ENCODE data around the gene SENP6.

Gene SENP6

DNA sequence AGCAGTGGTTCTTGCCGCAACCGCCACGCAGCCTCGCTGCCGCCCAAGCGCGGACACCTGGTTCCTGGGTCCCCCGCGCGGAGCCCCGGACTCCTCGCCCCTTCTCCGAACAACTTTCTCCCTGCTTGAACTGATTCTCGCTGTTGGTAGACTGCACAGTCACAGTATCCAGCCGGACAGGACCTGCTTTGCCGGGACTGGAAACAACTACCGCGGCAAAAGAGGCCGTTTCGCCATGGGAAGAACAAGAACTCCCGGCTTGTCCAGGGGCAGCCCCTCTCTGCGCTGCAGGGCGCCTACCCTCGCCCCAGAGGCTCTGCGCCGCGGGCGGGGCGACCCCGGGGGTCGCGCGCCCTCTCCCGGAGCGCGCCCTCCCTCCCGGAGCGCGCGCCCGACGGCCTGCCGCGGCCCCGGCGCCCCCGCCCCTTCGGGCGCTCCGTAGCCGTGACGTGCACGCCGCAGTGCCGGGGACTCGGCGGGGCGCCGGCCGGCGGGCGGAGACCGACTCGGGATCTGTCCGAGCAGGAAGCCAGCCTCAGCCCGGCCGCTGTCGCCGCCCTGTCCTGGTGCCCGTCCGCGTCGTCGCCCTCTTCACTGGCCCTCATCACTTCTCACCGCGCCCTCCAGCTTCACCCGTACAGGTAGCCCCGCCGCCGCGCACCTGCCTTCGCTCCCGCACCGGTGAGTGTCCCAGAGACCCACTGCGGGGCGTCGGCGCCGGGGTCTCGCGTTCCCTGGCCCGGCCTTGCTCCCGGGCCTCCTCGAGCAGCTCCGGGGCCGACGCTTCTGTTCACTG, 147.3 kb downstream of the SENP6 start, which contains the start of gene MYO6:
MYO6 (plus strand) TSS at position 497 of the 796 bp plus-strand sequence. CDS start 68,309 bp downstream, outside the sequence.
- DNase-seq (ENCODE audit: low read depth) = no peak

DNA sequence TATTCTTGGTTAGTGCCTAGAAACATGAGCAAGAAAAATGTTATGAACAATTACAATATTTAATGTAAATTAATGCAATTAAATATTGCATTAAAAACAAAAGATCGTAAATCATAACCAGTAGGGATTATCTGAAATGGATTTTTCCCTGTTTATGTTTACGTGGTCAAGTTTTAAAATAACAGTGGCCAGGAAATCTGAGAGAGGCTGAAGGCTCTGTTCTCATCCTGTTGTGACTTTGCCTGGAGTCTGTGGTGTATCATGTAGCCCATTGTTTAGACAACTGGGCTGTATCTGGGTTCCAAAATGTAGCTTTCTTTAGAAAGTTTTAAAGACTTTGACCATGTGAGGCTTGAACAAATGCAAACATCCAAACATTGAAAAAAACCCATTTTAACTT, 149.8 kb downstream of the SENP6 start:
- no peak for DNase-seq (ENCODE audit: low read depth)

DNA sequence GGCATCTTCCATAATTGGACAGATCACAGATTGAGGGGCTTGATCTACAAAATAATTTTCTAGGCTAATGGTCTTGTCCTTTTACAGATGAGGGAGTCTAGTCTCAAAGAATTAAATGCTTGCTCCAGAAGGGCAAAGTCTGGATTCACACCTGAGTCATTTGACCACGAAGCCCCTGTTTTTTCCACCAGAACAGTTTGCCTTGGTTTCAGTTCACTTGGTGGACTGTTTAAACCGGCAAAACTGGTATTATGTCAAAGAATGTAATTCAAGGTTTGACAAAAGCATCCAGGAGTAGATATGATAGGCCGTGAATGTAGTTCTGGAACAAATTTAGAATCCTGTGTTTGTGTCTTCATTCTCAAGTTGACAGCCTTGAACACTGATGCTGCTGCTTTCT, 150.7 kb downstream of the SENP6 start:
- DNase-seq (ENCODE audit: low read depth) = no peak

DNA sequence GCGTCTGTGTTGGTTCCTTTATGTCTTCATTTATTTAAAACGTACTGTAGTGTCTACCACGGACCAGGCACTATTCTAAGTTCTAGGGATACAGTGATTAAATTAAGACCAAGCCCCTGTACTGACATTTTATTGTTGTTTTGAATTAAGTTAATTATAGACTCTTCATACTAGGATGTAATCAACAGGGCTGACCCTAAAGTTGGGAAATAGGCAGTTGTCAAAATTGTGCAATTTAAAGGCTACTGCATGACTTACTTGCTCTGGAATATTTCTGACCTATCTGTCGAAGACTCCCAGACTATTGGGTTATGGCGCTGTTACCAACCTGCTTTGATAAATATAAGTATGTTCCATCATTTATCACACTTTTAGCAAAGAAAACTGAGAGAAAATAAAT, 154.0 kb downstream of the SENP6 start:
- DNase-seq (ENCODE audit: low read depth) = no peak

DNA sequence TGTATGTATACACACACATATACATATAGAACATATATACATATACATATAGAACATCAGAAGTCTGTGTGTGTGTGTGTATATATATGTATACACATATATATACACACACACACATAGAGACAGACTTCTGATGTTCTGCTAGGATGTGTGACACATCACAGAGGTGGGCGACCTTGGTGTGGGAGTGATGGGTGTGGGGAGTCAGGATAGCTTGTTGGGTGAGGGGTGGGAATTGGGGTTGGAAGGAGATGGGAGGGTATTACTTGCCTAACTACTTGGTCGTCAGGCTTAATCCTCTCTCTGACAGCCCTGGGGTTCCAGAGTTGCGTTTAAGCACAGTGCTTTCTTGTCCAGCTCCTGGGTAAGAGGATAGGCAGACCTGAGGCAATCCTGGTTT, 155.6 kb downstream of the SENP6 start:
- DNase-seq (ENCODE audit: low read depth) = no peak

DNA sequence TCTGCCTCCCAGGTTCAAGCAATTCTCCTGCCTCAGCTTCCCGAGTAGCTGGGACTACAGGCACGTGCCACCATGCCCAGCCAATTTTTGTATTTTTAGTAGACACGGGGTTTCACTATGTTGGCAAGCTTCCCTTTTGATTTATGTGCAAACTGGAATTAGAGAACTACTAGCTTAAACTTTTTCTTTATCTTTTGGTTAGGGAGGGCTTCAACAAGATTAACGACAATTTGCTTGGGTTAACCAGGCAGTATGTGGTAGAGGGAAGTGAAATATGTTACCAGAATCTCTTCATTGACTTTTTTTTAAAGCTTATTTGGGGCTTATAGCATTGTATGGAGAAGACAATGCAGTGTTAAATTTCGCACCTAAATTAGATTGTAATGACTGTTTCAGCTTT, 156.4 kb downstream of the SENP6 start:
- DNase-seq (ENCODE audit: low read depth) = no peak

DNA sequence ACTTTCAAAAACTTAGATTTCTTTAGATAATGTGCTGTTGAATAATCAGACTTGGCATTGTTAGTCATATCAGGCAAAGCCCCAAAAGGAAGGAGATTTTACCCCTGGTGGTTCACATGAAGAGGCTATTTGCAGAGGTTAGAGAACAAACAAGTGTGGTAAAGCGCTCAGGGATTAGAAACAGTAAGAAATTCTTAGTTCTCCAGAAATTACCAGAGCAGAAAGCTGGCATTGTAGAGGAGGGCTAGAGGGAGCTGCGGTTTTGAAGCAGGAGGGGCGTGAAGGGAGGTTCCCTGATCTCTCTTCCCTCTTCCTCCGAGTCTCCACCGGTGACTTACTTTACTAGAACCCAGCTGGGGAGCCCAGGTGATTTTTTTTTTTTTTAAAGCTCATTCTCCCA, 157.5 kb downstream of the SENP6 start:
- no peak for DNase-seq (ENCODE audit: low read depth)

DNA sequence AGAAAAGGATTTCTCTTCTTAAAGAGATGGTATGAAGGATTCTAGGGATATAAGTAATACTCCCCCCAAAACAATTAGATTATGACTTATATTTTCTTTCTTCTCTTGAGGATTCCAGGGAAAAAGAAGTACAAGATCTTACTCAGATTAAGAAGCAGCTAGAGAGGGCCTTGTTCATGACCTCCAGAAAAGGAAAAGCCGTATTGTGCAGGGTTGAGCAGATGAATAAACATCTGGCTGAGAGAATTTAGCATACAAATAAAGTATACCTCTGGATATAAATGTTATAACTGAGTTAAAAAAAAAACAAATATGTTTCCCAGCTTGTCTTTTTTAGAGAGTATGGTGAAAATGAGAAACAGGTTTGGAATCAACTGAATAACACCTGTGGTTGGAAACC, 158.6 kb downstream of the SENP6 start:
- no peak for DNase-seq (ENCODE audit: low read depth)

DNA sequence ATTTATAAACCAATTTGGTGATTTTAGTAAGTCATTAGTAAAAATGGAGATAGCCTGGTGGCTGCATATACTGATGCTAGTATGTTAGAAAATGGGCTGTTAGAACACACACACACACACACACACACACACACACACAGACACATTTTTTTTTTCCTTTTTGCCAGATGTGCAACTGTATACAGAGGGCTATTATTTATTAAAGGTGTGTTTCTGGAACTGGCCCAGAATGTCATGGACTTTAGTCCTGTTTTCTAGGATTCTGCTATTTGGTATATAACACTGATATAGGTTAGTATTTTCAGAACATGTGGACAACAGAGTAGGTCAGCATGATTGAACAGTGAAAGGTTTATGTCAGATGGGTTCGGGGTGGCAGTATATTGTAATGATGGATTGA, 159.8 kb downstream of the SENP6 start:
- no peak for DNase-seq (ENCODE audit: low read depth)

DNA sequence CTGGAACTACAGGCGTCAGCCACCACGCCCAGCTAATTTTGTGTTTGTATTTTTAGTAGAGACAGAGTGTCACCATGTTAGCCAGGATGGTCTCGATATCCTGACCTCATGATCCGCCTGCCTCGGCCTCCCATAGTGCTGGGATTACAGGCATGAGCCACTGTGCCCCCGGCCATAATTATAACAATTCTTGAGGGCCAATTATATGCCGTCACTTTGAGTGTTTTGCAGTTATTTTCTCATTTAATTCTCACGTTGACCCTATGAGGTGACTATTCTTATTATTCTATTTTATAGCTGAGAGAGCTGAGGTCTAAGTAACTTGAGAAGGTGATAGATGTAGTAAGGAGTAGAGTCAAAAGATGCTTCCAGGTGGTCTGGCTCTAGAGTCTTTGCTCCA, 160.4 kb downstream of the SENP6 start:
- DNase-seq (ENCODE audit: low read depth) = no peak

DNA sequence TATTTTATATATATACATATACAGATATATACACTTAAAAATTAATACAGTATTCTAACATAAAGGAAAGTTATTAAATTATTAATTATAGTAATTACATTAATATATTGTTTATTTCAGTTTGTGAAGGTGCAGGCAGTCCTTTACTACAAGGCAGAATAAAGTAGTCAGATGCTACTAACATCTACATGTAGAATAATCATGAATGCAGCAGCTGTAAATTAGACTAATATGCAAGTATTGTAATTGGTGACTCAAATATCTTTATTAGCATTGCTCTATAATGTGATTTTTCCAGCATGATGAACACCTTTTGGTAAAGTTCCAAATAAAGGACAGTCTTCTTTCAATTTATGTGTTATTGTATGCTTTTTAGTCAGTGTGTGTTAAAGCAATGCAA, 164.7 kb downstream of the SENP6 start:
- DNase-seq (ENCODE audit: low read depth) = no peak
